ENCODE measurements around the gene SPOCK1. TPM values are rescaled to one million over a fixed set of nuclear protein-coding genes. Genes with fewer than 3 reads are reported as not detected.

Gene SPOCK1
- polyA plus RNA-seq, 3 donors = 1.8 to 5.7 (median 2.1) TPM

GRCh38 chr5:137176609-137177008, 322.5 kb downstream of the SPOCK1 start:
- no peak overlapping the region for H3K9ac ChIP-seq (ENCODE audit: insufficient read depth, low read length, poor library complexity, severe bottlenecking)
- no peaks in the 10 kb centered on the region for H3K4me1 ChIP-seq (ENCODE audit: control insufficient read depth in 1 of 2, insufficient read depth in 2 of 2, low read length in 2 of 2)
- Mint-ChIP-seq H3K36me3 (no peaks in the 10 kb centered on the region), H3K4me3 (no peak overlapping the region), H3K4me1 (no peaks in the 10 kb centered on the region), H3K27ac (no peak overlapping the region), H3K9me3 (peaks cover 0 to 3% (median 0%) of the 10 kb centered on the region in 7 donors), H3K27me3 (ENCODE audit: low read depth in 3 of 3) (peaks cover 0 to 3% (median 2%) of the 10 kb centered on the region in 3 donors)
- H3K36me3 ChIP-seq (replicated peaks in 1 of 2; ENCODE audit: control insufficient read depth in 1 of 2, insufficient read depth in 2 of 2, low read length in 2 of 2) = no peaks in the 10 kb centered on the region
- no peaks in the 10 kb centered on the region for H3K9me3 ChIP-seq (replicated peaks in 1 of 2; ENCODE audit: control insufficient read depth in 1 of 2, insufficient read depth in 1 of 2, low read length in 2 of 2)
- intact Hi-C loops (cut with micrococcal nuclease) = no loop called here
- no peaks in the 10 kb centered on the region for H3K79me2 ChIP-seq (ENCODE audit: insufficient read depth, low read length)
- no peak overlapping the region for H3K4me3 ChIP-seq (replicated peaks in 1 of 3; ENCODE audit: low read depth in 2 of 3, low read length in 3 of 3)
- H3K27ac ChIP-seq (ENCODE audit: low read depth in 1 of 2, low read length in 2 of 2) = no peak overlapping the region
- H3K27me3 ChIP-seq (ENCODE audit: control insufficient read depth in 2 of 2, insufficient read depth in 2 of 2, low read length in 2 of 2) = no peaks in the 10 kb centered on the region
- no peak overlapping the region for H3K4me2 ChIP-seq (replicated peaks; ENCODE audit: extremely low read depth, low read length, poor library complexity, severe bottlenecking)
- no peak overlapping the region for H2AFZ ChIP-seq (ENCODE audit: insufficient read depth, low read depth, low read length, poor library complexity, severe bottlenecking)
- WGBS (ENCODE audit: insufficient coverage) = 67% methylated on average over 1 of the region's 2 CpGs
- no peaks in the 10 kb centered on the region for H4K20me1 ChIP-seq (ENCODE audit: insufficient read depth, low read length)
- DNase-seq = no peak
- TF ChIP-seq, protein P1, sequence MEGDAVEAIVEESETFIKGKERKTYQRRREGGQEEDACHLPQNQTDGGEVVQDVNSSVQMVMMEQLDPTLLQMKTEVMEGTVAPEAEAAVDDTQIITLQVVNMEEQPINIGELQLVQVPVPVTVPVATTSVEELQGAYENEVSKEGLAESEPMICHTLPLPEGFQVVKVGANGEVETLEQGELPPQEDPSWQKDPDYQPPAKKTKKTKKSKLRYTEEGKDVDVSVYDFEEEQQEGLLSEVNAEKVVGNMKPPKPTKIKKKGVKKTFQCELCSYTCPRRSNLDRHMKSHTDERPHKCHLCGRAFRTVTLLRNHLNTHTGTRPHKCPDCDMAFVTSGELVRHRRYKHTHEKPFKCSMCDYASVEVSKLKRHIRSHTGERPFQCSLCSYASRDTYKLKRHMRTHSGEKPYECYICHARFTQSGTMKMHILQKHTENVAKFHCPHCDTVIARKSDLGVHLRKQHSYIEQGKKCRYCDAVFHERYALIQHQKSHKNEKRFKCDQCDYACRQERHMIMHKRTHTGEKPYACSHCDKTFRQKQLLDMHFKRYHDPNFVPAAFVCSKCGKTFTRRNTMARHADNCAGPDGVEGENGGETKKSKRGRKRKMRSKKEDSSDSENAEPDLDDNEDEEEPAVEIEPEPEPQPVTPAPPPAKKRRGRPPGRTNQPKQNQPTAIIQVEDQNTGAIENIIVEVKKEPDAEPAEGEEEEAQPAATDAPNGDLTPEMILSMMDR (IDR thresholded peaks at IDR 0.05) = no peak

DNA sequence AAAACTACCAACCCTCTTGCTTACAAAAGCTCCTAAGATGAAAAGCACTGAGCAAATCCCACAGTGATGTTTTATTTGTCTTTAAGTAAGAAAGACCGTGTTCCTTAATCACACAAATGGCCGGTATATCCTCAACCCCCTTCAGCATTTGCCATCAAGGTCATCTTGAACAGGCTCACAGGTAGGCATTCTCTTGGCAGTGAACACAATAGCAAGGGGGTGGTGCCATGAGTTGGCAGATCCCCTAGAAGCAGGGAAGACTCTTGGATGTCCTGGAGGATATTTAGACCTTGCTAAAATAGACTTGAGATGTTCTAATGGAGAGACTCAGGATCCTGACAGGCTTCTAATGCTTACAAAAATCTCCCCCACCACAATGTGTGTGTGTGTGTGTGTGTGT, 323.0 kb downstream of the SPOCK1 start:
- no peaks in the 10 kb centered on the region for H3K36me3 Mint-ChIP-seq
- peaks cover 0 to 3% (median 0%) of the 10 kb centered on the region in 7 donors for H3K9me3 Mint-ChIP-seq
- no peak overlapping the region for H3K4me3 Mint-ChIP-seq
- intact Hi-C loops (cut with micrococcal nuclease) = no loop called here
- Histone ChIP-seq H3K4me2 (replicated peaks; ENCODE audit: extremely low read depth, low read length, poor library complexity, severe bottlenecking) (no peak overlapping the region), H3K79me2 (ENCODE audit: insufficient read depth, low read length) (no peaks in the 10 kb centered on the region), H3K27ac (ENCODE audit: low read depth in 1 of 2, low read length in 2 of 2) (no peak overlapping the region), H3K27me3 (ENCODE audit: control insufficient read depth in 2 of 2, insufficient read depth in 2 of 2, low read length in 2 of 2) (no peaks in the 10 kb centered on the region), H3K9ac (ENCODE audit: insufficient read depth, low read length, poor library complexity, severe bottlenecking) (no peak overlapping the region), H3K9me3 (replicated peaks in 1 of 2; ENCODE audit: control insufficient read depth in 1 of 2, insufficient read depth in 1 of 2, low read length in 2 of 2) (no peaks in the 10 kb centered on the region), H3K4me1 (ENCODE audit: control insufficient read depth in 1 of 2, insufficient read depth in 2 of 2, low read length in 2 of 2) (no peaks in the 10 kb centered on the region), H3K36me3 (replicated peaks in 1 of 2; ENCODE audit: control insufficient read depth in 1 of 2, insufficient read depth in 2 of 2, low read length in 2 of 2) (no peaks in the 10 kb centered on the region), H3K4me3 (replicated peaks in 1 of 3; ENCODE audit: low read depth in 2 of 3, low read length in 3 of 3) (no peak overlapping the region), H4K20me1 (ENCODE audit: insufficient read depth, low read length) (no peaks in the 10 kb centered on the region), H2AFZ (ENCODE audit: insufficient read depth, low read depth, low read length, poor library complexity, severe bottlenecking) (no peak overlapping the region)
- H3K27me3 Mint-ChIP-seq (ENCODE audit: low read depth in 3 of 3) = peaks cover 0 to 3% (median 2%) of the 10 kb centered on the region in 3 donors
- H3K4me1 Mint-ChIP-seq = no peaks in the 10 kb centered on the region
- H3K27ac Mint-ChIP-seq = no peak overlapping the region
- no peak for DNase-seq
- no CpG with 5 or more reads among the region's 2 CpGs for WGBS (ENCODE audit: insufficient coverage)
- TF ChIP-seq, protein P1 (IDR thresholded peaks at IDR 0.05) = no peak
